HAP-1 (cell line): ENCODE measurements around the gene ACR.
"Not testable (repeated sequence)": the region's sequence is repeated elsewhere in the genome, so short reads cannot be mapped to it uniquely, and the experiment has no call there.

Experiments used
- DNase-seq, 2 experiments: peaks; one replicate each; pipeline ENCODE4 v3.0.0-alpha.2; 2016 to 2020; ENCODE audit warnings: low spot score in 2 of 2
- H3K27me3 ChIP-seq: fragments of 250-450 bp; sonication (Bioruptor Pico); 2 replicates; pipeline ENCODE4 v1.5.1; 2020; ENCODE audit warnings: low read depth, mild to moderate bottlenecking, moderate library complexity
- H3K36me3 ChIP-seq: fragments of 250-450 bp; sonication (Bioruptor Pico); replicated peaks from 2 replicates; pipeline ENCODE4 v1.5.1; 2020; ENCODE audit warnings: mild to moderate bottlenecking
- H3K4me1 ChIP-seq: fragments of 250-450 bp; sonication (Bioruptor Pico); 2 replicates; pipeline ENCODE4 v1.5.1; 2020; ENCODE audit warnings: mild to moderate bottlenecking
- H3K4me3 ChIP-seq: fragments of 250-450 bp; sonication (Bioruptor Pico); 2 replicates; pipeline ENCODE4 v1.5.1; 2020; ENCODE audit warnings: mild to moderate bottlenecking, moderate library complexity
- H3K9me3 ChIP-seq: fragments of 250-450 bp; sonication (Bioruptor Pico); 2 replicates; pipeline ENCODE4 v1.5.1; 2020; ENCODE audit warnings: mild to moderate bottlenecking, moderate library complexity
- in situ Hi-C: fragments of 300-500 bp; cut with MboI; formaldehyde crosslinking; loops from 3 replicates; pipeline ENCODE4 v1.14.3; 2020; ENCODE audit warnings: low sequenced_read_pairs, inconsistent platforms, mixed read lengths

ACR gene

DNA sequence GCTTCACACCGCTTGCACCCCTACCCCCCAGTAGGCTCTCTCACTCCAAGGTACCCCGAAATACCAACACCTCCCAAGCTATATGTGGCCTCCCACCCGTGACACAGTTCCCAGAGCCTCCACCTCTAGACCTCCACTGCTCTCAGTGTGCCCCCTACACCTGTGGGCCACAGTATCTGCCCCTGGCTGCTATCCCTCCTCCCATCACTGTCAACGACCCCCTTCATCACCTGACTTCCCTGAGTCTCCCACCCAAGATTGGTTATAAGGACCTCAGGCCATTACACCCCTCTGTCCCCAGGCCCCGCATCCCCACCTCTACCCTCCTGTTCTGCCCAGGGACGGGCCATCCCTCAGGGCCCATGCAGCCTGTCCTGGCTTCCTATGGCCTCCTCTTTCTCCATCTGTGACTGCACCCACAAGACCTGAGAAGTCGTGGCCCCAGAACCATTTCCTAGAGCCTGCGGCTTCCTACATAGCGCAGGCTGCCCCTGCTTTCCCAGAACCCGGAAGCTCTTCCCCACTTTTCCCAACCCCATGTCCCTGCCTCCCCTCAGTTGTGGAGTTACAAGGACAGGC, 734 bp downstream of the ACR start:
- peaks cover 10% of the 10 kb centered on the region; the same call in 1 of the 2 replicates for H3K27me3 ChIP-seq
- DNase-seq, result peak in 1 of 2 experiments; percentile 3
- no peaks in the 10 kb centered on the region for H3K4me1 ChIP-seq
- in situ Hi-C loops, result no loop called here
- H3K4me3 ChIP-seq, result no peak overlapping the region
- H3K36me3 ChIP-seq, result no peaks in the 10 kb centered on the region
- no peaks in the 10 kb centered on the region for H3K9me3 ChIP-seq

DNA sequence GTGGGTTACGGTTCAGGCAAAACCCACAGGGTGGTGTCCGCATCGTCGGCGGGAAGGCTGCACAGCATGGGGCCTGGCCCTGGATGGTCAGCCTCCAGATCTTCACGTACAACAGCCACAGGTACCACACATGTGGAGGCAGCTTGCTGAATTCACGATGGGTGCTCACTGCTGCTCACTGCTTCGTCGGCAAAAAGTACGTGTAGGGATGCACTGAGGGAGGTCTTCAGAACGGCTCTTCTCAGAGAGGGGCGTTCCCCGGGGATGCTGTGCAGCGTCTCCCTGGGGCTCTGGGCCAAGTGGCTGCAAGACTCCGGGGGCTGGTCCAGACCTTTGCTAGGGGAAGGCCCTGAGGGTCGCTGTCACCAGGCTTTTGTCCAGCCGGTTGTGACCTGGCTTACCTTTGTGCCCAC, 1.3 kb downstream of the ACR start:
- Histone ChIP-seq H3K4me1 (no peaks in the 10 kb centered on the region), H3K36me3 (no peaks in the 10 kb centered on the region), H3K9me3 (no peaks in the 10 kb centered on the region), H3K4me3 (no peak overlapping the region), H3K27me3 (peaks cover 10% of the 10 kb centered on the region; the same call in 1 of the 2 replicates)
- peak in 1 of 2 experiments; percentile 5 for DNase-seq
- in situ Hi-C loops, result no loop called here

GRCh38 chr22:50739894-50740293, 1.9 kb downstream of the ACR start:
- no peaks in the 10 kb centered on the region for H3K9me3 ChIP-seq
- no peaks in the 10 kb centered on the region for H3K36me3 ChIP-seq
- peaks cover 10% of the 10 kb centered on the region; the same call in 1 of the 2 replicates for H3K27me3 ChIP-seq
- no peak overlapping the region for H3K4me3 ChIP-seq
- H3K4me1 ChIP-seq, result no peaks in the 10 kb centered on the region
- in situ Hi-C loops, result no loop called here
- no peak for DNase-seq

DNA sequence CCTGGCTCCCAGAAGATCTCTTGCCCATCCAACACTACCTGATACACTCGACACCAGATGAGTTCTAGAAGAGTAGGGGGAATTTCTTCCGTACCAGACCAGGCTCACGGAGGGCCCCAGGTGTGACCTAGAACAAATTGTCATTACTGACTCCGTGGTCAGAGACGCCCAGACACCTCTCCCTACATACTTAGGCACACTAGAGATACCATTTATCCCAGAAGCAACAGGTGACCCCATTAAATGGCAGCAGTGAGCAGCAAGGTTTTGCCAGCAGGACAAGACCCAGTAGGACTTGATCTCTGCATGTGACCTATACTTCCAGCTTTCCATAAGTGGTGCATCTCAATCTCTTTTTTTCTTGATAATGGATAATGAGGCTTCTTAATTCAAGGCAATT, 2.7 kb downstream of the ACR start:
- H3K9me3 ChIP-seq, in situ Hi-C loops, H3K4me3 ChIP-seq, H3K4me1 ChIP-seq, DNase-seq, H3K36me3 ChIP-seq: not testable (repeated sequence)
- H3K27me3 ChIP-seq, result peaks cover 10% of the 10 kb centered on the region; the same call in 1 of the 2 replicates

GRCh38 chr22:50744424-50744823, 6.4 kb downstream of the ACR start:
- H3K4me1 ChIP-seq, DNase-seq, H3K27me3 ChIP-seq, H3K36me3 ChIP-seq, H3K4me3 ChIP-seq, H3K9me3 ChIP-seq, in situ Hi-C loops: not testable (repeated sequence)

GRCh38 chr22:50747521-50747920, 9.5 kb downstream of the ACR start:
- H3K9me3 ChIP-seq, H3K4me3 ChIP-seq, DNase-seq, in situ Hi-C loops, H3K36me3 ChIP-seq, H3K4me1 ChIP-seq, H3K27me3 ChIP-seq: not testable (repeated sequence)

- H3K27me3 ChIP-seq, H3K4me1 ChIP-seq, H3K9me3 ChIP-seq, H3K4me3 ChIP-seq, in situ Hi-C loops, H3K36me3 ChIP-seq, DNase-seq: not testable (repeated sequence)
These were observed 10.6 kb downstream of the ACR start for GRCh38 chr22:50748630-50749029.

- H3K4me1 ChIP-seq, H3K4me3 ChIP-seq: not testable (repeated sequence)
These were observed 11.5 kb downstream of the ACR start for GRCh38 chr22:50749302-50750074.

DNA sequence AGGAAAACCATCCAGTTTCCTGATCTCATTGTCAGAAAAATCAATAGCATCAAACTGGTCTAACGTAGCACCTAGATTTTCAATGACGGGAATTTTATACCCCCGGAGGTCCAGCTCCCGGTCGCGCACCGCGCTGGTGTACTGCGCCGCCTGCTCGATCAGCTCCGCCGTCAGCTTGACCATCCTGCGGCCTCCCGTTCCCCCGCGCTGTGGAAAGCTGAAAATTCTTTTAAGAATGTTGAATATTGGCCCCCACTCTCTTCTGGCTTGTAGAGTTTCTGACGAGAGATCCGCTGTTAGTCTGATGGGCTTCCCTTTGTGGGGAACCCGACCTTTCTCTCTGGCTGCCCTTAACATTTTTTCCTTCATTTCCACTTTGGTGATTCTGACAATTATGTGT, 17.2 kb downstream of the ACR start:
- H3K4me1 ChIP-seq, in situ Hi-C loops, H3K4me3 ChIP-seq, DNase-seq, H3K9me3 ChIP-seq, H3K36me3 ChIP-seq, H3K27me3 ChIP-seq: not testable (repeated sequence)

More at GRCh38 chr22:50749302-50750074, 11.5 kb downstream of the ACR start:
- in situ Hi-C loops, H3K9me3 ChIP-seq, H3K36me3 ChIP-seq, H3K27me3 ChIP-seq, DNase-seq: not testable (repeated sequence)

- in situ Hi-C loops, H3K9me3 ChIP-seq, DNase-seq, H3K4me1 ChIP-seq, H3K27me3 ChIP-seq, H3K36me3 ChIP-seq: not testable (repeated sequence)
- H3K4me3 ChIP-seq, result peak overlapping the region; percentile 47
These were observed 18.4 kb downstream of the ACR start for GRCh38 chr22:50756406-50756805.

- H3K4me1 ChIP-seq, H3K27me3 ChIP-seq, H3K9me3 ChIP-seq, H3K36me3 ChIP-seq, in situ Hi-C loops: not testable (repeated sequence)
- H3K4me3 ChIP-seq, result peak overlapping the region; percentile 47
- peak; percentile 7 to 73 for DNase-seq
These were observed 19.0 kb downstream of the ACR start for GRCh38 chr22:50756949-50757491.

DNA sequence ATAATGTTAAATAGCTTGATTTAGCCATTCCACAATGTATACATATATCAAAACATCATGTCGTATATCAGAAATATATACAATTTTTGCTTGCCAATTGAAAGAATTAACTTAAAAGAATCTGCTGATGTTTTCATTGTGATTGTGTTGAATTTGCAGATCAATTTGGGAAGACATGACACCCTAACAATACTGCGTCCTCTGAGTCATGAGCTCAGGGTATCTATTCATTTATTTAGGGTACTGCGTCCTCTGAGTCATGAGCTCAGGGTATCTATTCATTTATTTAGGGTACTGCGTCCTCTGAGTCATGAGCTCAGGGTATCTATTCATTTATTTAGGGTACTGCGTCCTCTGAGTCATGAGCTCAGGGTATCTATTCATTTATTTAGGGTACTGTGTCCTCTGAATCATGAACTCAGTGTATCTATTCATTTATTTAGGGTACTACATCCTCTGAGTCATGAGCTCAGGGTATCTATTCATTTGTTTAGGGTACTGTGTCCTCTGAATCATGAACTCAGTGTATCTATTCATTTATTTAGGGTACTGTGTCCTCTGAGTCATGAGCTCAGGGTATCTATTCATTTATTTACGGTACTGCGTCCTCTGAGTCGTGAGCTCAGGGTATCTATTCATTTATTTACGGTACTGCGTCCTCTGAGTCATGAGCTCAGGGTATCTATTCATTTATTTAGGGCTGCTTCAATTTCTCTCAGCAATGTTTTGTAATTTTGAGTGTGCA, 21.8 kb downstream of the ACR start:
- in situ Hi-C loops, H3K9me3 ChIP-seq, DNase-seq, H3K4me3 ChIP-seq, H3K36me3 ChIP-seq, H3K4me1 ChIP-seq, H3K27me3 ChIP-seq: not testable (repeated sequence)

DNA sequence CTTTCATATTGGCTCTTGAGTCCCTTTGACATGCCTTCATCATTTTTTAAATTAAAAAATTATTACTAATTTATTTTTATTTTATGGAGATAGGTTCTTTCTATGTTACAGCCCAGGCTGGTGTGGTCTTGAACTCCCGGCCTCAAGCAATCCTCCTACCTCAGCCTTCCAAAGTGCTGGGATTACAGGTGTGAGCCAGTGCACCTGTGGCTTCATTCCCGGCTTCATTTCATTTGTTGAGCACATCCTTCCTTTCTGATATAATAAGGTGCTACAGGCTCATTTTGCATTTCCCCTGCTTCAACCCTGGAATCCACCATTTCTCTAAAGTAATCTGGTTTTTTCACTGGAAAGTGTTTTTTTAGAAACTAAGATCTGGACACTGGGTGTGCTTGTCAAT, 23.8 kb downstream of the ACR start:
- in situ Hi-C loops, H3K4me3 ChIP-seq, H3K9me3 ChIP-seq, H3K27me3 ChIP-seq, DNase-seq, H3K36me3 ChIP-seq, H3K4me1 ChIP-seq: not testable (repeated sequence)

GRCh38 chr22:50764288-50764687, 26.3 kb downstream of the ACR start:
- DNase-seq, H3K36me3 ChIP-seq, in situ Hi-C loops, H3K4me3 ChIP-seq, H3K9me3 ChIP-seq, H3K27me3 ChIP-seq, H3K4me1 ChIP-seq: not testable (repeated sequence)
